NT2/D1 (cell line): ENCODE measurements around the gene ZNF784.
"Not testable (repeated sequence)": the region's sequence is repeated elsewhere in the genome, so short reads cannot be mapped to it uniquely, and the experiment has no call there.

Experiments used
- DNase-seq: peaks from one replicate; pipeline ENCODE4 v3.0.0-alpha.2; 2011; ENCODE audit warnings: low read depth, low spot score
- H3K27me3 ChIP-seq: 2 replicates; pipeline ENCODE4 v1.6.0; 2011; ENCODE audit warnings: mild to moderate bottlenecking; ENCODE audit not compliant: insufficient read length, insufficient read depth
- H3K36me3 ChIP-seq: 2 replicates; pipeline ENCODE4 v1.6.1; 2011; ENCODE audit warnings: mild to moderate bottlenecking, low read length, mixed read lengths; ENCODE audit not compliant: insufficient read depth, insufficient read length
- H3K4me1 ChIP-seq: 2 replicates; pipeline ENCODE4 v1.5.1; 2011; ENCODE audit not compliant: insufficient read depth, insufficient read length
- H3K4me3 ChIP-seq: 2 replicates; pipeline ENCODE4 v1.5.1; 2011; ENCODE audit warnings: low read depth; ENCODE audit not compliant: insufficient read length
- H3K9ac ChIP-seq: 2 replicates; pipeline ENCODE4 v1.6.0; 2011; ENCODE audit warnings: low read depth; ENCODE audit not compliant: insufficient read length
- H3K9me3 ChIP-seq: 2 replicates; pipeline ENCODE4 v1.5.1; 2011; ENCODE audit warnings: mild to moderate bottlenecking, low read length; ENCODE audit not compliant: insufficient read depth
- SUZ12 ChIP-seq: IDR thresholded peaks from 2 replicates; pipeline ENCODE4 v1.6.1; 2011; ENCODE audit not compliant: insufficient read length, insufficient read depth; ENCODE audit errors: extremely low read depth
- YY1 ChIP-seq: IDR thresholded peaks from 2 replicates; pipeline ENCODE4 v1.6.1; 2011; ENCODE audit not compliant: insufficient read length, insufficient read depth
- ZNF274 ChIP-seq: IDR thresholded peaks from 2 replicates; pipeline ENCODE4 v1.6.1; 2011; ENCODE audit warnings: mild to moderate bottlenecking, low read depth, low read length

ZNF784 gene

DNA sequence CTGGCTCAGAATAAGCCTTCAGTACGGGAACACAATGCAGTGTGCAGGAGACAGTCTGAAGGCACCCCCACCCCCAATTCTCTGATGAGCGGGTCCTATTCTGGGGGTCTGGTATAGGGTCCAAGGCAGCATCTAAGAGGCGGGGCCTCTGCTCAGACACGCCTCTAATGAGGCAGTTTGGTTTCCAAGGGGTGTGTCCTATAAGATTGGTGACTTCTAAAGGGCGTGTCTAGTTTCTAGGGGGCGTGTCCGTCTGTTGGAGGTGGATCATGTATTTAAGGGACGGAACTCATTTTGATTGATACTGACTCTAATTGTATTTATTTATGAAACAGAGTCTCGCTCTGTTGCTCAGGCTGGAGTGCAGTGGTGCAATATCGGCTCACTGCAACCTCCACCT is 33.7 kb downstream of the ZNF784 start:
- Histone ChIP-seq H3K27me3 (no peaks in the 10 kb centered on the region), H3K4me1 (peaks cover 4% of the 10 kb centered on the region), H3K4me3 (no peak overlapping the region), H3K36me3 (peaks cover 27% of the 10 kb centered on the region), H3K9me3 (no peaks in the 10 kb centered on the region), H3K9ac (no peak overlapping the region)
- no peak for DNase-seq
- TF ChIP-seq SUZ12 (no peak), ZNF274 (no peak), YY1 (no peak)

DNA sequence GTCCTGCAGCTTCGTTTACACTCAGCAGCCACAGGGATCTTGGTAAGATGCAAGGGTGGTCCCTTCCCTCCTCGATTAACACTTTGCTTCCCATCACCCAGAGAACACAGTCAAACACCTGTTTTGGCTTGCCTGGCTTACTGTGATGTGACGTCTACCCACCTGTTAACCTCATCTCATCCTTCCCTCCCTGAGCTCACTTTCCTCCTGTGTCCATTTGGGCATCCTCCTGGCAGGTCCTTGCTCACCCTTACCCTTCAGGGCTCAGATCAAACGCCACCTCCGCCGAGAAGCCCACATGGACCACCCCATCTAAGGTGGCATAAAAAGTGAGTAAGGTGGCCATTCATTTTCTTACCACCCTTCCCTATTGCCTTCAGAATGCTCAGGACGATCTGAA is 34.3 kb downstream of the ZNF784 start:
- Histone ChIP-seq H3K9ac (no peak overlapping the region), H3K4me3 (no peak overlapping the region), H3K27me3 (no peaks in the 10 kb centered on the region), H3K9me3 (no peaks in the 10 kb centered on the region), H3K36me3 (peaks cover 22% of the 10 kb centered on the region), H3K4me1 (peaks cover 4% of the 10 kb centered on the region)
- DNase-seq = no peak
- TF ChIP-seq SUZ12 (no peak), YY1 (no peak), ZNF274 (no peak)

DNA sequence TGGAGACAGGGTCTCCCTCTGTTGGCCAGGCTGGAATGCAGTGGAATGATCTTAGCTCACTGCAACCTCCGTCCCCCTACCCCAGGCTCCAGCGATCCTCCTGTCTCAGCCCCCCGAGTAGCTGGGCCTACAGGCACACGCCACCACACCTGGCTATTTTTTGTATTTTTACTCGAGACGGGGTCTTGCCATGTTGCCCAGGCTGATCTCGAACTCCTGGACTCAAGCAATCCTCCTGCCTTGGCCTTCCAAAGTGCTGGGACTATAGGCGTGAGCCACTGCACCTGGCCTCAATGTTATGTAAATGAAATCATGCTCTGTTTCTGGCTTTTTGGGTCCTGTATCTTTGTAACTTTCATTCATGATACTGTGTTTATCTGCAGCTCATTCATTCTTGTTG is 35.6 kb downstream of the ZNF784 start:
- DNase-seq = no peak
- TF ChIP-seq ZNF274 = no peak
- TF ChIP-seq YY1 = no peak
- no peak for TF ChIP-seq SUZ12
- Histone ChIP-seq H3K4me3 (no peak overlapping the region), H3K4me1 (peaks cover 4% of the 10 kb centered on the region), H3K27me3 (no peaks in the 10 kb centered on the region), H3K36me3 (peaks cover 14% of the 10 kb centered on the region), H3K9ac (no peak overlapping the region), H3K9me3 (no peaks in the 10 kb centered on the region)

DNA sequence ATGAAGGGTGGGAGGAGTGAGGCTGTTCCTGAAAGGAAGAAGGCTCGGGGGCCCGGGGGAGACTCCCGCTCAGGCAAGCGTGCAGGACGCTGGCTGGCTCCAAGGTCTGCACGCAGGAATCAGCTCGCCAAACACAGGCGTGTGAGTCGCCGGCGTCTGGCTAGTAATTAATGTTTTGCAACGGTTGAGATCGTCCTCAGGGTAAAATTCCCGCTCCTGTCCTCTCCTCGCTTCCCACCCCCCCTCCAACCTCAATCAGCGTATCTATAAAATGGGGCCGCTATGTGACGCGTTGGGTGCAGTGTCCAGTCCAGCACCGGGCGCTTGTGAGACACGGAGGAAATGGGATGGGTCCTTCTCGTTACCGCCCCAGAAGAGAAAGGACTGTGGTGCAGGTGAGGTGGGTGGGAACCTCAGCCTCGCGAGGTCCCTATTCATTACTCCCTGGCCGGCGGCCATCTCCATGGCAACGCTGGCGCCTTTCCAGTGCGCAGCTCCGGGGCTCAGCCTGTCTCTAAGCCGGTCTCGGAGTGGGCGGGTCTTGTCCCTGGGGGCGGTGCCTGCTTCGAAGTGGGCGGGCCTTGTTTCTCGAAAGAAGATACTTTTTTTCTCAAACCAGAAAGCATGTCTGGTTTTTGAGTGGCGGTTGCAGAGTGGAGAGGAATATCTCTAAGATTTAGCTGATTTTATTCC is 37.2 kb downstream of the ZNF784 start:
- Histone ChIP-seq H3K27me3 (no peaks in the 10 kb centered on the region), H3K9ac (peak overlapping the region; percentile 80), H3K36me3 (peaks cover 3% of the 10 kb centered on the region), H3K4me1 (peaks cover 4% of the 10 kb centered on the region), H3K4me3 (peak overlapping the region; percentile 21), H3K9me3 (no peaks in the 10 kb centered on the region)
- TF ChIP-seq YY1 (no peak), ZNF274 (no peak)
- peak; percentile 89 for DNase-seq

DNA sequence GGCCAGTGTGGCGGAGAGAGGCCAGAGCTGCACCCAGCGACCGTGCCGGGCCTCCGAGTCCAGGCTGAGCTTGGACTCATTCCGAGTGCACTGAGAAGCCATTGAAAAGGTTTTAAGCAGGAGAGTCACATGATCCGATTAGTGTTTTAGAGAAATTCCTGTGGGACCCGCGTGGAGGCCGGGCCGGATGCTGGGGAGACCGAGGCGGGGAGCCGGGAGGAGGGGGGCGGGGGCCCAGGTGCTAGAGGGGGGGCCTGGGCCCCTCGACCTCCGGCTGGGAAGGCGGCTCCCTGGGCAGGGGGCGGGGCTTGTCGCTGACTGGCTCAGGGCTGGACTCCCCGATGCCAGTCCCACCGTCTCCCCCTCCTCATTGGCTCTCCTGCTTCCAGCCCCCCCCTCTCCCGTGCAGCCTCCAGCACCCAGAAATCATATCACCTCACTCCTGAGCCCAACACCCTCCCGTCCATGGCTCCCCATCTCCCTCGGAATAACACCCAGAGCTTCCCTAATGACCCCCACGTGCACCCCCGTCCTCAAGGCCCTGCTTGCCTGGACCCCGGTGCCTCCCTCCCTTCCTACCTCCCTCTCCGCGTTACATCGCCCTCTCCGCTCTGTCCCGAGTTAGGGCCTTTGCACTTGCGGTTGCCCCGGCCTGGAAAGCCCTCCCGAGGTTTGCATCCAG is 38.6 kb downstream of the ZNF784 start:
- Histone ChIP-seq H3K27me3 (no peaks in the 10 kb centered on the region), H3K4me3 (peak overlapping the region; percentile 49), H3K9me3 (no peaks in the 10 kb centered on the region), H3K9ac (peak overlapping the region; percentile 76), H3K36me3 (no peaks in the 10 kb centered on the region), H3K4me1 (peaks cover 4% of the 10 kb centered on the region)
- DNase-seq = no peak
- TF ChIP-seq SUZ12 (no peak), ZNF274 (no peak), YY1 (no peak)

DNA sequence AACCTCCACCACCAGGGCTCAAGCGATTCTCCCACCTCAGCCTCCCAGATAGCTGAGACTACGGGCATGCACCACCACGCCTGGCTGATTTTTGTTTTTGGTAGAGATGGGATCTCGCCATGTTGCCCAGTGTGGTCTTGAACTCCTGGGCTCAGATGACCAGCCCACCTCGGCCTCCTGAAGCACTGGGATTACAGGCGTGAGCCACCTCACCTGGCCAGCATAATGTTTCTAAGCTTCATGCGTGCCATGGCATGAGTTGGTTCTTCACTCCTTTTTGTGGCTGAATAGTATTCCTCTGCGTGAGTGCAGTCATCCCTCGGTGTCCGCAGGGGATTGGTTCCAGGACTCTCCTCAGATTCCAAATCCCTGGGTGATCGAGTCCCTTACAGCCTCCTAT is 39.5 kb downstream of the ZNF784 start:
- TF ChIP-seq SUZ12 (no peak), YY1 (no peak), ZNF274 (no peak)
- Histone ChIP-seq H3K9ac (no peak overlapping the region), H3K27me3 (no peaks in the 10 kb centered on the region), H3K4me1 (peaks cover under 1% of the 10 kb centered on the region), H3K4me3 (no peak overlapping the region), H3K36me3 (no peaks in the 10 kb centered on the region), H3K9me3 (no peaks in the 10 kb centered on the region)
- DNase-seq = no peak

DNA sequence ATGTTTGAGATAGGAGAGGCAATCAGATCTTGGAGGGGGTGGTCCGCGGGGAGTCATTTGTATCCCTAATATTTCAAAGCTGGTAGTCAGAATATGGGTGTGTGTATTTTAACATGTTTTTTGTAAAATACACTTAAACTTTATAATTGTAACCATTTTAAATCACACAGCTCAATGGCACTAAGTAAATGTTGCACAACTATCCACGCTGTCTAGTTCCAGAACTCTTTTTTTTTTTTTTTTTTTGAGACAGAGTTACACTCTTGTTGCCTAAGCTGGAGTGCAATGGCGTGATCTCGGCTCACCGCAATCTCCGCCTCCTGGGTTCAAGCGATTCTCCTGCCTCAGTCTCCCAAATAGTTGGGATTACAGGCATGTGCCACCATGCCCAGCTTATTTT is 40.5 kb downstream of the ZNF784 start:
- not testable (repeated sequence) for H3K4me3 ChIP-seq, DNase-seq, H3K4me1 ChIP-seq, H3K36me3 ChIP-seq, H3K9me3 ChIP-seq, H3K9ac ChIP-seq, H3K27me3 ChIP-seq

DNA sequence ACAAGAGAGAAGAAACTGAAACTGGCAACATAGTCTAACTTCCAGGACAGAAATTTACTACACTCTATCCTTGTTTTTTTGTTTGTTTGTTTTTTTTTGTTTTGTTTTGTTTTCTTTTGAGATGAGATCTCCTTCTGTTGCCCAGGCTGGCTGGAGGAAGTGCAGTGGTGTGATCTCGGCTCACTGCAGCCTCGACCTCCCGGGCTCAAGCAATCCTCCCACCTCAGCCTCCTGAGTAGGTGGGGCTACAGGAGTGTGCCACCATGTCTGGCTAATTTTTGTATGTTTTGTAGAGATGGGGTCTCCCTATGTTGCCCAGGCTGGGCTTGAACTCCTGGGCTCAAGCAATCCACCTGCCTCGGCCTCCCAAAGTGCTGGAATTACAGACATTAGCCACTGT is 42.1 kb downstream of the ZNF784 start:
- not testable (repeated sequence) for H3K27me3 ChIP-seq, H3K9me3 ChIP-seq, H3K9ac ChIP-seq, H3K4me1 ChIP-seq, H3K4me3 ChIP-seq, DNase-seq
- peaks cover 16% of the 10 kb centered on the region for H3K36me3 ChIP-seq
